ENCODE data around the gene B4GALNT2.
A peak's percentile ranks its signal among the peaks of the same experiment; 100 is the strongest.
"Not testable (repeated sequence)": the region's sequence is repeated elsewhere in the genome, so short reads cannot be mapped to it uniquely, and the experiment has no call there.

Gene B4GALNT2

DNA sequence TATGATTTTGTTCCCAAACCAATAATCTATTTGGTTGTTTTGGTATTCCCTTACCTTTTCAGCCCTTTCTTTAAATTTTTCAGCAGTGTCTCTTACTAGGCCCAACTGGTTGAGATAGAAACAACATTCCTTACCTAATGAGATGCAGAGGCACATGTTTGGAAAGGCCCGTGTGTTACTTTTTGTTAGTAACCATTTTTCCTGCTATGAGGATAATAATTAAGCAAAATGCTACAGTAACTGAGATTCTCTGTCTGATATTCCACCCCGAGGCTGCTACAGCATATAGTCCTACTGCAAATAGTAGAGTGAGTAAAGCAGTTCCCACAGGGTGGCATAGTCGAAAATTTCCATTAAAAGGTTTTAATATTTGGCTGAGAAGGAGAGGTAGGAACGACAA lies 10.0 kb upstream of the B4GALNT2 start:
- DNase-seq: no peak

DNA sequence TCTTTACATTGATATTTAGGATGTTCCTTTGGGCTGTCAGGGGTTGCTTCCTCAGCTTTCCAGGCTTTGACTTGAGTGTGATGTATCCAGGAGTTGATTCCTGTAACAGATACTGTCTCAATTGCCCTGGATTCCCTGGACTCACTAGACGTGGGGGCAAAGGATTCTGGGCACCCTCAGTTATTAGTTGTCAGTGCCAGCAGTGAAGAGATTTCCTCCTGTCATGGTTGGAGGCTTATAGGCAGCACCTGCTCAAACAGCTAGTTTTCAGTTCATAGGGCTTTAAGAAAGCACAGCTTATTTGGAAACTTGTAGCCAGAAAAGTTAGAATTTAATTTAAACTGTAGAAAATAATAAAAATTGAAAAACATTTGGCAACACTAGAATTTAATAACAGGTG lies 9.5 kb upstream of the B4GALNT2 start:
- no peak for DNase-seq

DNA sequence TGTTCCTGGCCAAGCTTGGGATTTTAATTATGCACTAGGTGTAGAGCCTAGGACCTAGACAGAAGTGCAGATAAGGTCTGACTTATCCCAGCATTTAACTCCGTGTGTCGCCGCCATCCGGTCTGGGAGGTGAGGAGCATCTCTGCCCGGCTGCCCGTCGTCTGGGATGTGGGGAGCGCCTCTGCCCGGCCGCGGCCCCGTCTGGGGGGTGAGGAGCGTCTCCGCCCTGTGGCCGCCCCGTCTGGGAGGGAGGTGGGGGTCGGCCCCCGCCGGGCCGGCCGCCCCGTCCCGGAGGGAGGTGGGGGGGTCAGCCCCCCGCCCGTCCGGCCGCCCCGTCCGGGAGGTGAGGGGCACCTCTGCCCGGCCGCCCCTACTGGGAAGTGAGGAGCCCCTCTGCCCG lies 7.1 kb upstream of the B4GALNT2 start:
- no peak for DNase-seq

DNA sequence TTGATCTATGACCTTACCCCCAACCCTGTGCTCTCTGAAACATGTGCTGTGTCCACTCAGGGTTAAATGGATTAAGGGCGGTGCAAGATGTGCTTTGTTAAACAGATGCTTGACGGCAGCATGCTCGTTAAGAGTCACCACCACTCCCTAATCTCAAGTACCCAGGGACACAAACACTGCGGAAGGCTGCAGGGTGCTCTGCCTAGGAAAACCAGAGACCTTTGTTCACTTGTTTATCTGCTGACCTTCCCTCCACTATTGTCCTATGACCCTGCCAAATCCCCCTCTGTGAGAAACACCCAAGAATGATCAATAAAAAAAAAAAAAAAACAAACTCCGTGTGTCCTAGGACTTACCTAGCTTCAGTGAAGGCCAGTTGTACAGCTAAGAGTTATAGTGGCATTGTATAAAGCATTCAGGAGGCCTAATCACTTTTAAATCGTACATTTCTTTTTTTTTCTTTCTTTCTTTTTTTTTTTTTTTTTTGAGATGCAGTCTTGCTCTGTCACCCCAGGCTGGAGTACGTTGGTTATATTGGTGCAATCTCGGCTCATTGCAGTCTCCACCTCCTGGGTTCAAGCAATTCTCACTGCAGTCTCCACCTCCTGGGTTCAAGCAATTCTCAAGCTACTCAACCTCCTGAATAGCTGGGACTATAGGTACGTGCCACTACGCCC lies 6.2 kb upstream of the B4GALNT2 start:
- not testable (repeated sequence) for DNase-seq

DNA sequence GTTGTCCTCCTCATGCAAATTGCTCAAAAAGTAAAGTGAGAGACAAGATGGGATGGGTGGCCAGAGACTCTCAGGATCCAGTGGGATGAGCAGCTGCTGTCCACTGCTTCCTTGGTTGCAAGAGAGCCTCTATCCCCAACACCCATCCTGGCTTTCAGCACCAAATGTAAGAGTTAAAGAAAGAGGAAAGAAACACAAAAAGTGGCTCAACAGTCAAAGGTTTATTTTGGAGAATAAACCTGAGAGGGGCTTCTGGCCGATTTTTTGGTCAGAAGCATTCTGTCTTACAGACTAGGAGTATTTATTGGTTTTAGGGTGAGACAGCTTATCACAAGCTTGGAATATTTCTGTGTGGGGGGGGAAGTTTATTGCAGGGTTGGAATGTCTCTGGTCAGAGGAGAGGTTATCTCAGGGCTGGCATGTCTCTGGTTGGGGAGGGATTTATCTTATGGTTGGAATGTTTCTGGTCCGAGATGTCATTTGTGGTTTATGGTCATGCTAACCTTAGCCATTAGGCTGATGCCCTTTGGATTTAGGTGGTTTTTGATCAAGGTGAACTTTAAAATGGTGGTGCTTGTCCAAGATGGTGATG lies 3.1 kb upstream of the B4GALNT2 start:
- DNase-seq: not testable (repeated sequence)

DNA sequence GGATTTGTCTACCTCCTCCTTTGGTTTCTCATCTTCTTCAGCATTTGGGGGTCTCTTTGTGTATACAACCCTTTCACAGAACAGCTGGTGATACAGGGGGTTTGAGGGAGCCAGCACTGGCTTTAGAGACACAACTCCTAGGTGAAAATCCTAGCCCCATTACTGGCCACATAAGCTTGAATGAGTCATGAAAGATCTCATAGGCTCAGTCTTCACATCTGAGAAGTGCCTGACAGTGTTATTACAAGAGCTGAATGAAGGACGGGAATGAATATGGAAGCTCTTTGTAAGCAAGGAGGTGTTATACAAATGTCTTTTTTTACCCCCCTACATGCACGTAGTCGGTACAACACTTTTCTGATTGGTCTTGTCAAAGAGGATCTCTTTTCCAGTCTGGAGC lies 1.7 kb upstream of the B4GALNT2 start:
- no peak for DNase-seq

DNA sequence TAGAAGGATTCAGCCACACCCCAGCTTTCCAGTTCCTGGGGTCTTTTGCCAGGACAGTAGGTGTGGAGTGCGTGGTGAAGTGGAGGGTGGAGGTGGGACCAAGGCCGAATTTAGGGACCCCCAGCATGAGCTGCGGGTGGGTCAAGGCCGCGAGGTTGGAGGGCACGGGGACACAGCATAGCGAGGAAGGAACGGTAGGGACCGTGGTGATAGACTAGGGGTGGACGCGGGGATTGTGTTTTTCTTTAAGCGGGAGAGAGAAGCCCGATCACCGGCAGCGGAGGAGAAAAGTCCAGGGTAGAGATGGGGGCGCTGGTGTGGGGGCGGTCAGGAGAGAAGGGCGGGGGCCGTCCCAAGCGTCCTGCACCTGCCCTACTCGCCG lies 261 bp upstream of the B4GALNT2 start:
- no peak for DNase-seq

DNA sequence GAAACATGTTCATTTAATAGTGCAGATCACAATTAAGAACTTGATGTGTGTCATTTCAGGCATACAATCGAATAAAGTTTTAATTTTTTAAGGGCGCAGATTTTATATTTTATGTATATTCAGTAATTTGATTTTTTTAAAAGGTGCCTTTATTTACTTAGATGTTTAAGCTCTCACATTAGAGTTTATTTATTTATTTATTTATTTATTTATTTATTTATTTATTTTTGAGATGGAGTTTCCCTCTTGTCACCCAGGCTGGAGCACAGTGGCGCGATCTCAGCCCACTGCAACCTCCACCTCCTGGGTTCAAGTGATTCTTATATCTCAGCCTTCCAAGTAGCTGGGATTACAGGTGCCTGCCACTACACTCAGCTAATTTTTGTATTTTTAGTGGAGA lies 3.8 kb downstream of the B4GALNT2 start:
- no peak for DNase-seq

DNA sequence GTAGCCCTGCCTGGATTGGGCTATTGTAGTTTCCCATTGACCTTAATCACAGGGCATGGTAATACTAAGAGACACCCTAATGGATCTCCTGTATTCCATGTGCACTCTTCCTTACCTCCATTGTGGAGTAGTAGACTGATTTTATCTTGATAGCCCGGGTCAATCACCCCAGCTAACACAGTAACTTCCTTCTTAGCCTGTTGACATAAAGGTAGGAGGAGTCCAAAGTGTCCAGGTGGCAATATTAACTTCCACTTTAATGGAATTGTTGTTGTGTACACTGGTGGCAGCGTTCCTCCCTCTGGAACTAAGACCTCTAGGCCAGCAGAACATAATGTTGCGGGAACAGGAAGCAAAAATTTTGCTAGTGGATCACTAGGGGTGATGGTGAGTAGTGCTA lies 13.1 kb downstream of the B4GALNT2 start:
- not testable (repeated sequence) for DNase-seq

DNA sequence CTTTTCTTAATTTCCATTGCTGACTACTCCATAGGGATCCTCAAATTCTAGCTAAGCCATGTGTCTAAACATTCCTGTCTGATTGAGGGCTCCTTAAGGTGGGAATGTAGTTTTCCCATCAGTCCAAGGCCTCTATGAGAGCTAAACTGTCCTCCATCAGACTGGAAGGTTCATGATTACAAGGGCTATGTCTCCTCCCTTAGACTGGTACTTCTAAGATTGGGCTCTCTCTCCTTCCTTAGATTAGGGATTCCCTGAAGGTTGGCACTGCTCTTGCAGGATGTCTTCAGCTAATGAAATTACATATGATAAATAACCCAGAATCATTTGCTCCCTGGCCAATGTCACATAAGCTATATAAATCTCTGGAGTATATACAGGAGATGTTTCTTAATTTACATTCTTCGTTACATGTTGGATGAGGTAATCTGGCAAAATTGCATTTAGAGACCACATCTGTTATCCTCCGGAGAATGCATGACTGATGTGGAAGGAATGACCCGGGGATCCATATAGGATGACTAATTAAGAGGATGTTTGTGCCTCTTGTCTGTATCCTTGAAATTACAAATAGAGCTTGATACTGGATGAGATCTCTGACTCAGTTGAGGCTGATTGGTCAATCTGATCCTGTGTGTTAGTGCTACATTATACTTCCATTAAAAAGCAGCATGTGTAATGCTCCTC lies 14.2 kb downstream of the B4GALNT2 start:
- DNase-seq: no peak

DNA sequence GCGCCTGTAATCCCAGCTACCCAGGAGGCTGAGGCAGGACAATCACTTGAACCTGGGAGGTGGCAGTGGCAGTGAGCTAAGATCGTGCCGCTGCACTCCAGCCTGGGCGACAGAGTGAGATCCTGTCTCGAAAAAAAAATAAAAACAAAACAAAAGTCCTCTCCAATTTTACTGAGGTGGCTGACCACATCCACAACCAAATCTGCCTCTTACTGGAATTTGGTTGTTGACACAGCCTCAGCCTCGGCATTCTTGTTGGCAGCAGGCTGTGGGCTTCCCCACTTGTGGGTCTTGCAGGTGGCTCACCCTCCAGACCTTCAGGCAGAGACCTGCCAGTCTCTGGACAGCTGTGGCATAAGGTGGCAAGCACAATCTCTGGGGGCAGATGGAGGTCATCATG lies 15.6 kb downstream of the B4GALNT2 start:
- DNase-seq: no peak

DNA sequence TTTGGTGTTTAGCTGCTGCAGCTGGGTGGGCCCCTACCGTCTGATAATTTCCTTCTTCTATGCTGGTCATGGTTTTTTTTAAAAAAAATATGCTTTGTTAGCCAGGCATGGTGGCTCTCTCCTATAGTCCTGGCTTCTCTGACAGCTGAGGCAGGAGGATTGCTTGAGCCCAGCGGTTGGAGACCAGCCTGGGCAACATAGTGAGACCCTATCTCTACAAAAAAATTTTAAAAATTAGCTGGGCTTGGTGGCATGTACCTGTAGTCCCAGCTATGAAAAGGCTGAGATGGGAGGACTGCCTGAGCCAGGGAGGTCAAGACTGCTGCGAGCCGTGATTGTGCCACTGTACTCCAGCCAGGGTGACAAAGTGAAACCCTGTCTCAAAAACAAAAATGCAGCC lies 19.4 kb downstream of the B4GALNT2 start:
- DNase-seq: no peak

DNA sequence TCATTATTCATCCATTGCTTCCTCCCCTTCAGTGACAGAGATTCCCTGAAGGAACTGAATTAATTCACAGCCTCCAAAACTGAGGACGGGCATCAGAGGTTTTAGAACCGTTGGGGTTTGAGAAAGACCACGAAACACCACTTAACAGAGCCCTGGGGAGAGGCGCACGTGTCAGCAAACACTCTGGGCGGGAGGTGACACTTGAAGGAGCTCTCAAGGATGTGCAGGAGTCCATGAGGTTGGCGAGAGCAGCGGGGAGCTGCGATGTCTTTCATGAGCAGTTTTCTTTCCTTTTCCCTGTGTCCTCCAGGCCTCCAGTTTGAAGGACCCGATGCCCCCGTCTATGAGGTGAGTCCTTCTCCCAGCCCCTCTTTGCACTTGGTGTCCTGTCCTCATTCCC lies 23.7 kb downstream of the B4GALNT2 start:
- DNase-seq: no peak

DNA sequence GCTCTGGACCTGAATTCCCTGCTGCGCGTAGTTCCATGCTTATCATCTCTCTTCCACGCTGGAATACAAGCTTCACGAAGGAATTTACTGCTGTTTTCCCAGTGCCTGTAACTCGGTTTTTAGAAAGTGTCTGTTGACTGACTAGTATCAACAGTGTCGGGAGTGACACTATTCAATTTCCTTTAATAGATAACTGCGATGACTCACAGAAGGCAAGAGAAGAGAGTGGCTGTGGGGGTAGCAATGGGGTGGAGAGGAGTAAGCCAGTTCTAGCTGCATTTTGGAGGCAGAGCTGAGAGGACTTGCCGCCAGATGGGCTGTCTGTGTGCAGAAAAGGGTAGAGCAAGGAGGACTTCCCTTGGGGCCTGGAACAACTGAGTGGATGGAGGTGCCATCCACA lies 25.2 kb downstream of the B4GALNT2 start:
- no peak for DNase-seq

DNA sequence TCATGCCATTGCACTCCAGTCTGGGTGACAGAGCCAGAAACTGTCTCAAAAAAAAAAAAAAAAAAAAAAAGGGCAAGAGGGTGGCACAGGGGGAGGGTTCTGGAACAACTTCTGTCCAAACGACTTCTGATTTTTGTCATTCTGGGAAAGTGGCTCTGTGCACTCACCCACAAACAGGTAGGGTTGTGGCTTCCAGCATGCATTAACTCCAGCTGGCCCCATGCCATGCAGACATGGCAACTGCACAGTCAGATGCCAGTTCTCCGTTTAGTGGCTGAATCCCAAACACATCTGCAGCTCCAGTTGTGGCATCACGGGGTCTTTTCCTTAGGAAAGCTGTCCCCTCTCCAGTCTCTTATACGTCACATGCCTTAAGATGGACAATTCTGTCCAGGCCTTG lies 30.3 kb downstream of the B4GALNT2 start:
- DNase-seq: no peak

DNA sequence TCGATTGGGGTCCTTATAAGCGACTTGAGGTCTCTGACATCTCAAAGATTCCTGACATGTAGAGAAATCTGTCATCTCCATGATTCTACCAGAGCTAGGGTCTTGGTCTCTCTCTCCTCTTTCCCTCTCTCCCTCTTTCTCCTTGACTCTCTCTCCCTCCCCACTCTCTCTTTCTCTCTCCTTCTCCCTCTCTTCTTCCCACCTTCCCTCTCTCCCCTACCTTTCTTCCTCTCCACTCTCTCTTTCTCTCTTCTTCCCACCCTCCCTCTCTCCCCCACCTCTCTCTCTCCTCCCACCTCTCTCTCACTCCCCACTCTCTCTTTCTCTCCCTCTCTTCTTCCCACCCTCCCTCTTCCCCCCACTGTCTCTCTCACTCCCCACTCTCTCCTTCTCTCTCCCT lies 32.6 kb downstream of the B4GALNT2 start:
- DNase-seq: no peak

DNA sequence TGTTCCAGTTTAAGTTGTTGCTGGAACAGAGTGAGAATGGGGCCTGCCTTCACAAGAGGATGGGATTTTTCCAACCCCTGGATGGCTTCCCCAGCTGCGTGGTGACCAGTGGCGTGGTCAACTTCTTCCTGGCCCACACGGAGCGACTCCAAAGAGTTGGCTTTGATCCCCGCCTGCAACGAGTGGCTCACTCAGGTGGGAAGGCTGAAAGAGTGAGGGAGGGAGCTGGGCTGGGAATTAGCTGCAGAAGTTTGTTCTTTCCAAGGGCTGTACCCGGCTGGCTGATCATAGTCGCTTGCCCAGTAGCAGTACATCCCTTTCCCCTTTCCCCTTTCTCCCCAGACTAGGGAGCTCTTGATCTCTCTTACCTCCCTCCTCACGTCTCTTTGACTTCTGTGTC lies 36.1 kb downstream of the B4GALNT2 start:
- DNase-seq: no peak

DNA sequence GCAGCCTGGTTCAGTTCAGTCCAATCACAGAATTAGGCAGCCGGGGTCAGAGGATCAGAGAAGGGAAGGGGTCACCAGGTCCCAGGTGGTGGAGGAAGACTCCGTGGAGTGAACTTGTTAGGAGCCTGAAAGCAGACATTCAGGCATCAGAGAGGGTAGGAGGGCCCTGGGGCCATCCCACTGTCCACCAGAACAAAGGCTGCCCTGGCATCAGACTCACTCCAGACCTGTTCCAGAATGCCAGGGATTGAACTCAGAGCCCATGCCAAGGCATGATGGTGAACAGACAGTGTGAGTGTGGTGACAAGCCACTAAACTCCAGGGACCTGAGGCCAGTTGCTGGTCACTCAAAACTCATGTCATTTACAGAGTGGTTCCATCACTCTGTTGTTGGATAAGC lies 37.6 kb downstream of the B4GALNT2 start:
- DNase-seq: no peak

DNA sequence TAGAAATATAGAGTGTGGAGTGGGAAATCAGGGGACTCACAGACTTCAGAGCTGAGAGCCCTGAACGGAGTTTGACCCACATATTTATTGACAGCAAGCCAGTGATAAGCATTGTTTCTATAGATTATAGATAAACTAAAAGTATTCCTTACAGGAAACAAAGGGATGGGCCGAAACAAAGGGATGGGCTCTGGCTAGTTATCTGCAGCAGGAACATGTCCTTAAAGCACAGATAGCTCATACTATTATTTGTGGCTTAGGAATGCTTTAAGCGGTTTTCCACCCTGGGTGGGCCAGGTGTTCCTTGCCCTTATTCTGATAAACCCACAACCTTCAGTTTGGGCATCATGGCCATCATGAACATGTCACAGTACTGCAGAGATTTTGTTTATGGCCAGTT lies 38.1 kb downstream of the B4GALNT2 start:
- DNase-seq: not testable (repeated sequence)

DNA sequence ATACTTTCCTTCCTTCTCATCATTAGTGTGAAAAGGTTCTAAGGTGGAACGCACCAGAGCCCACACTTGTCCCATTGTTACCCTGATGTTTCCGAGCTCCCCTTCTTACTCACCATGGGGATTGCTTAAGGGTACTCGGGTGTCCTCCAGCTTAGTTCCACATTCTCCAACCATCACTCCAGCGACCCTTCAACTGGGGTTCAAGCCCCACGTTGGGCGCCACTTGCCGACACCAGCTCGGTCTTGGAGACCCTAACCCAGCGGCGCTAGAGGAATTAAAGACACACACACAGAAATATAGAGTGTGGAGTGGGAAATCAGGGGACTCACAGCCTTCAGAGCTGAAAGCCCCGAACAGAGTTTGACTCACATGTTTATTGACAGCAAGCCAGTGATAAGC lies 43.4 kb downstream of the B4GALNT2 start:
- DNase-seq: not testable (repeated sequence)

DNA sequence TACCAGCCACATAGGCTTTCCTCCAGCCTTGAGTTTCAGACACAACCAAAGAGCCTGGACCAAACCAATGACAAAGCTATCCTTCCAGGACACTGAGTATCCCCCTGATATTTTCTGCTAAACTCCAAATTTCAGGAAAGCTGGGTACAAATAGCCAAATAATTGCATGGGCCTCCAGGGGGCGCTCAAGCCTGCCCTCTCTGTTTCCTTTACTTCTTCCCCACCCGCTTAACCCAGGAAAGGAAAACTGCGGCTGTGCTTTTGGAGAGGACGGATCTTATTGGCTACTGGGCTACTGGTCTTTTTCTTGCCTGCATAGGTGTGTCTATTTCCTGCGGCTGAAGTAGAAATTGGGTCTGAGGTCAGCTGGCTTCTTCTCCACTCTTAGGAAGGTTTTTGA lies 47.7 kb downstream of the B4GALNT2 start:
- DNase-seq: peak; percentile 70

DNA sequence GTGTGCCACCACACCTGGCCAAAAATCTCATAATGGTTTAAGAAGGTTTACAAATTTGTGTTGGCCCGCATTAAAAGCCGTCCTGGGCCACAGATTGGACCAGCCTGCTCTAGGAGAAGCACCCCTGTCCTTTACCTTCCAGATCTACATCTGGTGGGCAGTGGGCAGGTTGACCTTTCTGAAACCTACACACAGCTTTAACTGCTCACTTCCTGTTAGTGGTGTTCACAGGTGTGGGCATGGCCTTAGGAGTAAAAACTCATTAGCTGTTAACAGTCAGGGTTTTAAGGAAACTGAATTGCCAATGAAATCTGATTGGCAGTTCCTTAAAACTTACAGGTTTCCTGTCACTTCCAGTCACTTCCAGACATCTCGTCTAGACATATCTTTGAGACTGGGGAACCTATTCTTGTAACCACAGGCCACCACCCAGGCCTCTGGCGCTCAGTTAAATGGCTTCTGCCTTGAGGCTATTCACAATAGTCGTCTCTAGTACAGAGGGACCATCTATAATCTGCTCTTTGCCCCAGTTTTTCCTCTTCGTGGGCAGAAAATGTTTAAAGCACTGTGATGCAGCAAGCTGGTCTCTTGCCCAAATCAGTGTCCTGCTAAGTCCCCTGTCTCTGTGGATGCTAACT lies 48.5 kb downstream of the B4GALNT2 start:
- DNase-seq: no peak

DNA sequence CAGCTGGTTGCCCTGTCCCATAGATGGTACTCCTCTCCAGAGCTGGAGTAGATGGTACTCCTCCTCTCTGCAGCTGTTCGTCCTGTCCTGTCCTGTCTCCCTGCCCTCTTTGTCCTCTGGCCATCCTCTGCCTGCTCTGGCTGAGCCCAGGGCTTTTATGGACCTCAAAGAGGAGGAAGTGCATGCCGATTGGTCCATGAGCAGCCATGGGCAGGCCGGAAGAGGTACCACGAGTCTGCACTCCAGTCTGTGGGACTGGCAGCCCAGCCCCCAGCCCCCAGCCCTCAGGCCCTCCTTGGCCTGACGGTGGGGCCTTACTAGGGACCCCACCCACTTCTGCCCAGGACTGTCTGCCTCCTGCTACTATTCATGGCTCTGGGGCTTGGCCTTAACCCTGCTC lies 50.8 kb downstream of the B4GALNT2 start:
- no peak for DNase-seq

DNA sequence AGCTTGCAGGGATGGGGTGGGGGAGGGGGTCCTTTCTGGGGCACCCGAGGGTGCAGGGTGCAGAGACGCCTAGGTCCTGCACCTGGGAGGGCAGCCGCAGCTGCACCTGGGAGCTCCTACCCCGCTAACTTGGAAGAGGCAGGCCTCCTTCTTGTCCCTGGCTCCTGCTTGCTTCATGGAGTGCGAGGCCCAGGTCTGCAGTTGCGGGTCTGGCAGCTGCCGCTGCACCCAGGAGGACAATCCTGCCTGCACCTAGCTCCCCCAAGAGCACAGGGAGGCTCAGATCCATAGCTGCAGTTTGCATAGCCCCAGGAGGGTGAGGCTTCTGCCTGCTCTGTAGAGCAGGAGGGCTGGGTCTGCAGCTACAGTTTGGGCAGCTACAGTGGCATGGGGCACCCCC lies 51.2 kb downstream of the B4GALNT2 start:
- no peak for DNase-seq

All from CD4-positive, alpha-beta T cell treated with Interleukin-17A for 1 hour (primary cell).